Aorta (tissue), 5 donors: Measurements from ENCODE around the gene ARFIP1. TPM values are rescaled to one million over a fixed set of nuclear protein-coding genes. Genes with fewer than 3 reads are reported as not detected.
"Not testable (repeated sequence)": the region's sequence is repeated elsewhere in the genome, so short reads cannot be mapped to it uniquely, and the experiment has no call there.

ENCODE experiments used
- ATAC-seq: fragments of 200-7000 bp; cut with Tn5 transposase; one replicate; pipeline ENCODE4 v1.9.1; 2022; ENCODE audit warnings: moderate library complexity; ENCODE audit not compliant: low FRiP score
- DNase-seq, 2 donors: peaks; one replicate each; pipeline ENCODE4 v3.0.0-alpha.2; 2020
- H3K27ac ChIP-seq, 2 donors: one replicate each; pipeline ENCODE4 v1.5.1; 2013; ENCODE audit warnings: low read length in 2 of 2, mild to moderate bottlenecking in 2 of 2, moderate library complexity in 2 of 2, control low read depth in 1 of 2, inconsistent platforms in 1 of 2, low read depth in 1 of 2
- H3K27me3 ChIP-seq, 2 donors: one replicate each; pipeline ENCODE4 v1.6.1; 2013; ENCODE audit warnings: control low read depth in 1 of 2, low read length in 1 of 2, mild to moderate bottlenecking in 1 of 2, moderate library complexity in 1 of 2; ENCODE audit not compliant: insufficient read depth in 2 of 2, control insufficient read depth in 1 of 2
- H3K36me3 ChIP-seq, 2 donors: one replicate each; pipeline ENCODE4 v1.6.1; 2013; ENCODE audit warnings: control low read depth in 1 of 2, low read length in 1 of 2, mild to moderate bottlenecking in 1 of 2; ENCODE audit not compliant: insufficient read depth in 2 of 2, control insufficient read depth in 1 of 2
- H3K4me1 ChIP-seq, 2 donors: one replicate each; pipeline ENCODE4 v1.6.1; 2013; ENCODE audit warnings: low read length in 2 of 2, control low read depth in 1 of 2, mild to moderate bottlenecking in 1 of 2, moderate library complexity in 1 of 2; ENCODE audit not compliant: insufficient read depth in 2 of 2, control insufficient read depth in 1 of 2
- H3K4me3 ChIP-seq, 2 donors: one replicate each; pipeline ENCODE4 v1.5.1; 2013; ENCODE audit warnings: low read length in 2 of 2, control low read depth in 1 of 2, mild to moderate bottlenecking in 1 of 2
- H3K9me3 ChIP-seq: one replicate; pipeline ENCODE4 v1.6.1; 2013; ENCODE audit warnings: mild to moderate bottlenecking, low read length; ENCODE audit not compliant: control insufficient read depth
- WGBS, 2 donors: extraction: QIAGEN DNeasy Blood & Tissue Kit; methylation state at CpG; one replicate each; pipeline ENCODE4 v1.1.7; 2013; 5-methylcytosine and 5-hydroxymethylcytosine counted together
- intact Hi-C, 2 donors: fragments of 100-400 bp; cut with DNase I; formaldehyde crosslinking; loops; one replicate each; pipeline versions ENCODE4 v1.14.2 to v1.15.0; 2022
- polyA plus RNA-seq, 2 donors: library from polyadenylated mRNA; stranded (reverse); fragments of 200-250 nt; gene quantifications; one replicate each; pipeline ENCODE4 v1.2.3, GENCODE V29; 2013
- total RNA-seq, 2 donors: library from RNA; stranded (reverse); fragmentation: NEBNext Ultra II Directional; extraction: Animal tissue kit (Norgen Biotek cat#: 25700); gene quantifications; one replicate each; pipeline ENCODE4 v1.2.1, GENCODE V29; 2021
- donor health status: healthy with polysubstance abuse.
- donor health status: Bipolar disorder and iron deficiency.
- donor health status: DM: no; HTN: no; CAD: no.
- donor health status: DM: no; HTN: no; CAD: no.
- donor health status: DM: yes; HTN: yes; CAD: no.

Gene ARFIP1
- total and polyA plus RNA-seq, 4 donors = 16.5 to 30.4 (median 28.4) TPM

GRCh38 chr4:152843481-152844090, 63.8 kb downstream of the ARFIP1 start:
- Histone ChIP-seq H3K4me3 (no peak overlapping the region), H3K27ac (no peak overlapping the region), H3K9me3 (no peaks in the 10 kb centered on the region), H3K27me3 (no peaks in the 10 kb centered on the region), H3K4me1 (no peaks in the 10 kb centered on the region), H3K36me3 (no peaks in the 10 kb centered on the region)
- WGBS, 2 donors = 84 to 88% methylated on average over 11 of the region's 11 CpGs
- no peak for DNase-seq
- no peak for ATAC-seq
- intact Hi-C loops = loop anchor here in 1 of 2 donors (5.0 kb wide), 1 partner anchor 284 kb away; no protein-coding TSS in a partner anchor

GRCh38 chr4:152847376-152847775, 67.6 kb downstream of the ARFIP1 start:
- ATAC-seq (no peak), DNase-seq (no peak)
- Histone ChIP-seq H3K9me3 (no peaks in the 10 kb centered on the region), H3K27me3 (no peaks in the 10 kb centered on the region), H3K27ac (no peak overlapping the region), H3K4me1 (no peaks in the 10 kb centered on the region), H3K4me3 (no peak overlapping the region), H3K36me3 (no peaks in the 10 kb centered on the region)
- intact Hi-C loops = loop anchor here (2.0 to 5.0 kb wide), 3 partner anchors 235 to 280 kb away; no protein-coding TSS in a partner anchor
- whole genome bisulfite sequencing, 2 donors = 94 to 96% methylated on average over 1 of the region's 1 CpG

GRCh38 chr4:152848508-152848907, 68.8 kb downstream of the ARFIP1 start:
- no peak overlapping the region for H3K27ac ChIP-seq
- no peak for DNase-seq
- no peaks in the 10 kb centered on the region for H3K4me1 ChIP-seq
- no peak overlapping the region for H3K4me3 ChIP-seq
- H3K36me3 ChIP-seq = no peaks in the 10 kb centered on the region
- WGBS, 2 donors = 94 to 96% methylated on average over 3 of the region's 3 CpGs
- ATAC-seq = no peak
- no peaks in the 10 kb centered on the region for H3K27me3 ChIP-seq
- intact Hi-C loops = loop anchor here in 1 of 2 donors (5.0 kb wide), 2 partner anchors 234 to 279 kb away; no protein-coding TSS in a partner anchor
- H3K9me3 ChIP-seq = no peaks in the 10 kb centered on the region

- ATAC-seq (no peak), DNase-seq (no peak)
- H3K4me3 ChIP-seq = no peak overlapping the region
- no peak overlapping the region for H3K27ac ChIP-seq
- intact Hi-C loops = loop anchor here in 1 of 2 donors (5.0 kb wide), 2 partner anchors 233 to 278 kb away; no protein-coding TSS in a partner anchor
- no peaks in the 10 kb centered on the region for H3K27me3 ChIP-seq
- H3K4me1 ChIP-seq = no peaks in the 10 kb centered on the region
- H3K36me3 ChIP-seq = no peaks in the 10 kb centered on the region
- no peaks in the 10 kb centered on the region for H3K9me3 ChIP-seq
- 86 to 93% methylated on average over 2 of the region's 2 CpGs for WGBS, 2 donors
Measured at GRCh38 chr4:152849350-152849749, 69.6 kb downstream of the ARFIP1 start.

- DNase-seq (peak in 1 of 2 donors; percentile 60), ATAC-seq (peak; percentile 57)
- no peaks in the 10 kb centered on the region for H3K9me3 ChIP-seq
- WGBS, 2 donors = 47 to 53% methylated on average over 4 of the region's 4 CpGs
- no peaks in the 10 kb centered on the region for H3K36me3 ChIP-seq
- no peaks in the 10 kb centered on the region for H3K4me1 ChIP-seq
- intact Hi-C loops = no loop called here
- H3K4me3 ChIP-seq = no peak overlapping the region
- no peaks in the 10 kb centered on the region for H3K27me3 ChIP-seq
- H3K27ac ChIP-seq = no peak overlapping the region
Measured at GRCh38 chr4:152850377-152850776, 70.6 kb downstream of the ARFIP1 start.

- no peak overlapping the region for H3K4me3 ChIP-seq
- intact Hi-C loops = no loop called here
- H3K4me1 ChIP-seq = no peaks in the 10 kb centered on the region
- ATAC-seq = no peak
- no peak overlapping the region for H3K27ac ChIP-seq
- H3K36me3 ChIP-seq = no peaks in the 10 kb centered on the region
- 86 to 89% methylated on average over 1 of the region's 1 CpG for WGBS, 2 donors
- H3K9me3 ChIP-seq = no peaks in the 10 kb centered on the region
- no peak for DNase-seq
- no peaks in the 10 kb centered on the region for H3K27me3 ChIP-seq
Measured at GRCh38 chr4:152851226-152851625, 71.5 kb downstream of the ARFIP1 start.

GRCh38 chr4:152853293-152853692, 73.5 kb downstream of the ARFIP1 start:
- Histone ChIP-seq H3K4me3 (no peak overlapping the region), H3K27me3 (no peaks in the 10 kb centered on the region), H3K9me3 (no peaks in the 10 kb centered on the region), H3K36me3 (no peaks in the 10 kb centered on the region), H3K4me1 (no peaks in the 10 kb centered on the region), H3K27ac (no peak overlapping the region)
- intact Hi-C loops = no loop called here
- DNase-seq = no peak
- 93 to 96% methylated on average over 2 of the region's 2 CpGs for WGBS, 2 donors
- no peak for ATAC-seq

- ATAC-seq, intact Hi-C loops: not testable (repeated sequence)
Measured at GRCh38 chr4:152854016-152854415, 74.3 kb downstream of the ARFIP1 start.

GRCh38 chr4:152856960-152857359, 77.2 kb downstream of the ARFIP1 start:
- ATAC-seq (no peak), DNase-seq (no peak)
- Histone ChIP-seq H3K27ac (no peak overlapping the region), H3K4me3 (no peak overlapping the region), H3K9me3 (no peaks in the 10 kb centered on the region), H3K4me1 (no peaks in the 10 kb centered on the region), H3K27me3 (no peaks in the 10 kb centered on the region), H3K36me3 (no peaks in the 10 kb centered on the region)
- intact Hi-C loops = no loop called here
- 71 to 76% methylated on average over 4 of the region's 4 CpGs for WGBS, 2 donors

More at GRCh38 chr4:152854016-152854415, 74.3 kb downstream of the ARFIP1 start:
- WGBS, 2 donors = 93 to 94% methylated on average over 5 of the region's 5 CpGs
- H3K4me1 ChIP-seq, H3K9me3 ChIP-seq, H3K4me3 ChIP-seq, DNase-seq, H3K36me3 ChIP-seq, H3K27ac ChIP-seq, H3K27me3 ChIP-seq: not testable (repeated sequence)
